ENCODE results near the gene GRM4.

GRM4 gene

GRCh38 chr6:34142061-34142998, 3.6 kb downstream of the GRM4 start:
- DNase-seq = no peak

DNA sequence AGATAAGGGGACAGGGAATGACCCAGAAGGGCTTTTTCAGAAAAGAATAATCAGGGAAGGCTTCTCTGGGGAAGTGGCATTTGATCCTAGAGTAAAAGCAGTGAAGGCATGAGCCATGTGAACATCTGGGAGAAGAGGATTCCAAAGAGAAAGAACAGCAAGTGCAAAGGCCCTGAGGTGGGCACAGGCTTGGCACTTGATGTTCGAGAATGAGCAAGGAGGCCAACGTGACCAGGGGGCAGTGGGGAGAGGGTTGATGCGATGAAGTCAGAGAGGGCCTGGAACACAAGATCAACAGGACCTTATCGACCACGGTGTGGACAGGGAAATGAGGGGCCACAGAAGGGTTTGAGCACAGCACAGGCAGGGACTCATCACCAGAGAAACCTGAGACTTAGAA, 5.8 kb downstream of the GRM4 start:
- DNase-seq = no peak

- no peak for DNase-seq
Measured at GRCh38 chr6:34138914-34139510, 6.9 kb downstream of the GRM4 start.

- no peak for DNase-seq
Measured at GRCh38 chr6:34138191-34138590, 7.7 kb downstream of the GRM4 start.

- DNase-seq = no peak
Measured at GRCh38 chr6:34135541-34135940, 10.3 kb downstream of the GRM4 start.

DNA sequence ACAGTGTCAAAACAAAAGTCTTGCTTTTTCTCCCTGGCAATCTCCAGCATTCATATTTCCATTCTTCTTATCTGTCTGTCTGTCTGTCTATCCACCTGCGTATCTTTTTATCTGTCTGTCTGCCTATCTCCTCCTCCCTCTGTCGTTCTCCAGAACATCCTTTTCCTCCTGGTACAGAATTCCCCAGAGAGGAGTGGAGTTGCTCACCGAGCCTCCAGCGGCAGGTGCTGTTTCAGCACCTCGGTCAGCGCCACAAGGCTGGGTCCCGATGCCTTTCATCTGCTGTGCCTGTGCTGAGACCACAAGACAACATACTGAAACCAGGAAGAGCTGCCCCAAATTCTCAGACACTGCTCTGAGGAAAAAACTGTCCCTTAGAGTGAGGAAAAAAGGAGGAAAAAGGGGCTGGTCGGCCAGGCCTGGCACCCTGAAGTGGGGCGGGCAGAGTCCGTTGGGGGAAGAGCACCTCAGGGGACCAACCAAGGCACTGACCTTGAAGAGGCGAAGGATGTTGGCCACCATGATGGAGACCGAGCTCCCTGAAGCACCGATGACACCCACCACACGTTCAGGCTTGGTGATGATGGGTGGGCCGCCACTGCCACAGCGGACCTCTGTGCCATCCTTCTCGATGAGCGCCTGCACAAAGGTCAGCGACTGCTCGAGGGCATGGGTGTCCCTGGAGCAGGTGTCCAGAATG, 13.3 kb downstream of the GRM4 start:
- DNase-seq = no peak

DNA sequence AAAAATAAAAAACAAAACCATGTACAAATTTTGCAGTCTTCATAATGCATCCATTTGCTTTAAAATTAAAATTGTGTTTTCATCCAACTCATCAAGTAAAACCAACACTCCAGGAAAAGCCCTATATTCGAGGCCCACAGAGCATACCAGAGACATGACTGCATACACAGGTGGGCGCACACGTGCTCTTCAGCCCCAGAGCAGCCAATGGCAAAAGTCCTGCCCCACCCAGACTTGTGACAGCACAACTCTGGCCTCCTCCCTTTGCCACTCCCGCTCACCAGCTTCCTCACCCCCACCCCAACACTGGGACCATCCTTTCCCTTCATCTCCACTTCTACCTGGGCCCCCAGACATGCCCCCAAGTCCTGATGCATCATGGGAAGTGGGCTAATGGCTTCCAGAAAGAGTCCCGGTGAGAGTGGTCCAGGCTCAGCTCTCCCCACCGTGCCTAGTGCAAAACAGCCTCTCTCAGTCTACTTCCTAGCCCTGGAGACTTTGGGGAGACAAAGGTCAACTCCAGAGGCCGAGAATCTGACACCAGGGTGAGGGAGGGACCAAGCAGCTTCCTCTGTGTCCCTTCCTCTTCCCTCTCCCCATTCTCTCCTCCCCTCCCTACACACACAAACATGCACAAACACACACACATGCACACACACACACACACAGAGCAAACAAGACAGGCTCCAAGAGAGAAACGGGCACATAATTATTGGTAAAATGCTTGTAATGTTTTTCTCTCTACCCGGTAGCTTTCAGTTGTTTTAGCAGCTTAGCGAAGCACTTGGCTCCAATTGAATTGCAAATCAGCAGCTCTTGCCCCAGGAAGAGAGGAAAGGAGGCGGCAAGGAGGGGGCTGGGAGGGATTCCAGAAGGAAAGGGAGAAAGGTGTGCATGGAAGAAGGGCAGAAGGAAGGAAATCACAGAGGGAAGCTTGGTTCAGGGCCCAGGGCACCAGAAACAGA, 14.3 kb downstream of the GRM4 start:
- DNase-seq = no peak

DNA sequence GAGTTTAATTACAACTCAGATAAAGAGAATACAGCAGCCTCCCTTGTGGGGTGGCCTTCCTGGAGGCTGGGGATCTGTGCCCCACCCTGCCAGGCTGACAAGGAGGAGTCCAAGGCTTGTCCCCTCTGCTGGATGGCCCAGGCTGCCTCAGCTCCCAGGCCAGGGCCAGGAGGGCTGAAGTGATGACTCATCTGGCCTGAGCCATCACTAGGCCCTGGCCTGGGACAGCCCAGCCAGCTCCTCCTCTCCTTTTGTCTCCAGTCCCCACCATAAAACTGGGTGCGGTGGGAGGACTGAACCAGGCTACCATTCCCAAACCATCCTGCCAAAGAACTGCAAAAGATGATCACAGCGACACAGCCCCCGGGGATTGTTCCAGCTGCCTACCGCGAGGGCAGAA, 15.0 kb downstream of the GRM4 start:
- DNase-seq = no peak

GRCh38 chr6:34129753-34130152, 16.1 kb downstream of the GRM4 start:
- DNase-seq = no peak

DNA sequence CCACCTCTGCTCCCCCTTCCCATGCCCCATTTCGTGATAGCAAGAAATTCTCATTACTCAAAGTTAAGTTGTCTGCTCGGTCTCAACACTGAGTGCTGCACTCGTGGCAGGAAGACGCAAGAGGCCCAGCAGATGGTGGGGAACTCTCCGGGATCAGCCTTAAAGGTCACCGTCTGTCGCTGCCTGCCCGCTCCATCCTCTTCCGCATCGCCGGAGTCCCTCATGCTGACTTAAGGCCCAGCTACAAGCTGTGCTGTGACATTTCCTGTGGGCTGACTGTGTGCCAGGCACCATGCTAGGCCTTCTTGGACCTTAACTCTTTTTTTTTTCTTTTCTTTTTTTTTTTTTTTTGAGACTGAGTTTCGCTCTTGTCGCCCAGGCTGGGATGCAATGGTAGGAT, 17.8 kb downstream of the GRM4 start:
- DNase-seq = no peak

GRCh38 chr6:34126419-34126818, 19.5 kb downstream of the GRM4 start:
- no peak for DNase-seq

DNA sequence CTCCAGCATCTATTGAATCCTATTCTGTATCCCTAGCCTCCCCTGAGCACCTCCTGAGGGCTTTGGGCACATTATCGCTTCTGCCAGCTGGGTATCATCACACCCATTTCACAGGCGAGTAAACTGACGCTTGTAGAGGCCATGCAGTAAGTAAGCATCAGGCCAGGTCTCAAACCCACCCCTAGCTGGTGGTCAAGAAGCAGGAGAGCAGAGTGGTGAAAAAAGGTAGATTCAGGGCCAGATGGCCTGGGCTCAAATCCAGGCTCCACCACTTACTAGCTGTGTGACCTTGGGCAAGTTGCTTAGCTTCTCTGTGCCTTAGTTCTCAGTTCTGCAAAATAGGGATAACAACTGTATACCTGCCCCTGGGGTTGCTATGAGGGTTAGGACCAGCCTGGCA, 19.9 kb downstream of the GRM4 start:
- no peak for DNase-seq

DNA sequence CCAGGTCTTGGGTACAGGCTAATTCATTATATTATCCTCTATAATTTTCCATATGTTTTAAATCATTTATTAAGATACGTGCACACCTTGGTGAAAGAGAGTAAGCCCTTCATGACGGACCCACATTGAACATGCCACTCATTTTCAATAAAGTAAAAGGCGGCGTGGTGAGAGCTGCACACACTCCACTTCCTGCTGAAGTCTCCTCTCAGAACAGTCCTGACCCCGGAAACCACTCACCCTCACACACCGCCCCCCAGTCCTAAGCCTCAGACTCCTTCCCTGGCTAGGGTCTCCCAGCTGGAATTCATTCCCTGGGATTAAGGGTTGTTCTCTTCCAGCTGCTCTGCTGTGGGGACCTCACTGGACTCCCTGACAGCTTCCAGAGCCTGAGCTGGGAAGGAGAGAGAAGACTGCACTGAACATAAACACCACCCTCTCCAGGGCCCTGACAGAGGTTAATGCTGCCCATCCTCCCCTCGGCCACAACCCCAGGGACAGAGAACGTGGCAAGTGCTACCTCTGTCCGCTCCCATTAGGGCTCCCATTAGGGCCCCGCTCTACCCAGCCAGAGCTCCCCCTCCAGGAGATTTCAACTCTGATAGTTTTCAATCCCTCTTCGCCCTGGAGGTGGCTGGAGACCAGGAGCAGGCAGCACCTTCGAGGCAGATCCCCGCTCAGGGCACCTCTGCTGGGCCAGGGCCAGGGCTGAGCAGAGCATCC, 24.8 kb downstream of the GRM4 start:
- no peak for DNase-seq

DNA sequence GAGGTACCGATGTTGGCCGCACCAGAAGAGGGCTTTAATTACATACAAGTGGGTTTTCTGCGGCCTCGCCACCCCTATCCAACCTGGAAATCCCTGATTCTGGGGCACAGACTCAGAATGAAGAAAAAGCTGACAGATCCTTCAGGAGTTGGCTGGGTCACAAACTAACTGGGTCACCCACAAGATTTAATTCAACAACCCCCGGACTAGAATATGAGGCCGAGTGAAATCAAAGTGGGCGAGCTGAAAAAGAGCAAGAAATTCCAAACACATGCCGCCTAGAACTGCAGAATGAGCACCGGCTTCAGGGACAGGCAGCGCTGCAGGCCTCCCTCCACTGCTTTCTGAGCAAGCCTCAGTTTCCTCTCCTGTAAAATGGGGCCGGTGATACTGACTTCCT, 30.0 kb downstream of the GRM4 start:
- DNase-seq = no peak

- DNase-seq = no peak
Measured at GRCh38 chr6:34115403-34115795, 30.5 kb downstream of the GRM4 start.

DNA sequence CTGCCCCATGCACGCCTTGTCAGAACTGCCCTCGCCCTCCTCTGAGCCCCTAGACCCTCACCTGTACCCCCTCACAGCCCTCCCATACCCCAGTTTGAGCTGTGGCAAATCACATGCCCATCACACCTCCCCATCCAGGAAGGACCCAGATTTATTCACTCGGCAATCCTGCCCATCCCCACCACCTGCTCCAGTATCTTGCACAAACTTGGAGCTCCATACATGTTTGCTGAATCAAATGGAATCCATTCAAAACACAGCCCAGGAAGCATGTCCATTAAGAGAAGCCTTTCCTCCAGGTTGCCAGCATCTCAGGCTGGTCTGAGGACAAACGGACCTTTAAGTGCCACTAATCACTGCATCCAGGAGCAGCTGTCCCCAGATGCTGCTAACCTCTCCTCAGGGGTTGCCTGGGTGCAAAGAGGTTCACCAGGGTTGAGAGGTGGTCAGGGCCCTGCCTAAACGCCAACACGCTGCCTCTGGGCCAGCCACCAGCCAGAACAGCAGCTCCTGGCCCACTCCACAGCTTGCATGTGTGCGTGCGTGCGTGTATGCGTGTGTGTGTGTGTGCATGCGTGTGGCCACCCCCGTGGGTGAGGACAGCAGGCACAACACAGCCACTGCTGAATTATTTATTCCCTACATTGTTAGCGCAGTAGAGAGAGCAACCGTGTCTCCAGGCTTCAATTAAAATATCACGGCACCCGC, 31.0 kb downstream of the GRM4 start:
- no peak for DNase-seq

GRCh38 chr6:34113532-34113931, 32.4 kb downstream of the GRM4 start:
- no peak for DNase-seq

GRCh38 chr6:34112126-34112525, 33.8 kb downstream of the GRM4 start:
- no peak for DNase-seq

- DNase-seq = no peak
Measured at GRCh38 chr6:34110610-34111009, 35.3 kb downstream of the GRM4 start.

DNA sequence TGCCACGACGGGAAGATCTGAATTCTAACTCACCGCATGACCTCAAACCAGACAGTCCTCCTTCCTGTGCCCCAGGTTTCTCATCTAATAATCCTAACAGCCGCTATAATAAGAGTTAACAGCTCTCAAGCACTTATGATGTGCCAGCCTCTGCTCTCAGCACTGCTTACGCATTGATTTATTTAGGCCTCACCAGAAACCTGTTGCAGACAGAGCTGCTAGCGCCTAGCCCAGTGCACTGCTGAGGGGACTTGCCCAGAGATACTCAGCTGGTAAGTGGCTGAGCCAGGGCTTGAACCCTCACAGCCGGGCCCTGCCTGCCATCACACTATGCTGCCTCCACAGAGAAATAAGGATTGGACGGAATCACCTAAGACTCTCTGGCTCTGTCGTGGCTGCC, 37.7 kb downstream of the GRM4 start:
- no peak for DNase-seq

DNA sequence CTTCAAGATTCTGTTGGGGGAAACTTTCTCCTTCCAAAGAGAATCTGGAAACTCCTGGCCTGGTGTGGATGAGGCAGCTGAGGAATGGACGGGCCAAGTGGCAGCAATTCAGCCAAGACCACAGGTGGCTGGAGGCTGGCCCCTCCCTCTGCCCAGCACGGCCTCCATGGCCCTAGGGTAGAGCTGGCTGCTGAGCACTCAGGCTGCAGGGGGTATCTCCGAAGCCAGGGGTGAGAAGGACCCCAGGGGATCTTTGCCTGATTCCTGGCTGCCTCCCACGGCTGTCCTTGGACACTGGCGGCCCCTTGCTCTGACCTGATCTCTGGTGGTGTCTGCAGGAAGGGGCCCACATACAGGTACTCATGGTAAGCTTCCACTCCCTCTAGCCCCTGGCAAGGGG, 39.0 kb downstream of the GRM4 start:
- no peak for DNase-seq

Measured in NCI-H1417 treated with DMSO at 0.1 percent for 48 hours (cell line).